ENCODE measurements around the gene GRIA1.
A peak's percentile ranks its signal among the peaks of the same experiment; 100 is the strongest.
"Not testable (repeated sequence)": the region's sequence is repeated elsewhere in the genome, so short reads cannot be mapped to it uniquely, and the experiment has no call there.

GRIA1 gene

DNA sequence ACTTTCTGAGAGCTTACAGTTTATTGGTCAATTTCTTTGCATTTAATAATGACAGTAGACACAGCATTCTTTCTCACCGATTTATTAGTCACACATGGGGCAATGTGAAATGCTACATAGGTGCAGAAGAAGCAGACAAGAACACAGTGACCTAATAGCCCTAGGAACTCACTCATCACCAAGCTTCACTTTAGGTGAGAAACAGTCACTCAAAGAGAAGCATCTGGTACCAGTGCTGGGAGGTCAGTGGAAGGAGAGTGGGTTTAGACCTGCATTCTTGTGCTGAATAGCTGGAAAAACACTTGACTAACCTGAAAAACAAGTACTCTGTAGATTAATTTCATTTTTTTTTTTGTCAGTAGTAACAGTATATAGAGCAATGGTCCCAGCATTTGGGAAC, 179.6 kb downstream of the GRIA1 start:
- no peak for DNase-seq

DNA sequence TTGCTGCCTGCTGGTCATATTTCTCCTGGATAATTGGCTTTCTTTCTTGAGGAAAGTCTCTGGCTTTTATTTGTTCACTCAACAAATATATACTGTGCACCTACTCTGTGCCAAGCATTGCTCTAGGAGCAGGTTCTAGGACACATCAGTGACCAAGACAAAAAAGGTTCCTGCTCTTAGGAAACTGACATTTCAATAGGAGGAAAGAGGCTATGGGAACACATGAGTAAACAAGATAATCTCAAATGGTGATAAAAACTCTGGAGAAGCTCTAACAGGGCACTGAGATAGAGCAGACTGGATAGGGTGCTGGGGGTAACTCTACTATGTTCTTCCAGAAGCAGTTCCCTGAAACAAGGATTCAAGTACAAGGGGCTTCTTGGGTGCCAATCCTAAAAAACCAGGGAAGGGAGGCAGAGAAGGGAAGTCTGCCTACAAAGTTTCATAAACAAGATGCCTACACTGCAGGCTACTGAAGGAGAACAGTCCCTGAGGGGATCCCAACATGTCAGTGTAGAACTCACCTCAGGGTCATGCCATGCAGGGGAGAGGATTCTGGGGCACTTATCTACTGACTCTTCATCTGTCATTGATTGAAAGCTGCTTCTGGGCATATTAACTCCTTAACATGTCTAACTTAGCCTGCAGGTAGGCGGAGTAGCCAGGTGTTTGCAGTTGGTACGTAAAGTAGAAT, 181.3 kb downstream of the GRIA1 start:
- no peak for DNase-seq

DNA sequence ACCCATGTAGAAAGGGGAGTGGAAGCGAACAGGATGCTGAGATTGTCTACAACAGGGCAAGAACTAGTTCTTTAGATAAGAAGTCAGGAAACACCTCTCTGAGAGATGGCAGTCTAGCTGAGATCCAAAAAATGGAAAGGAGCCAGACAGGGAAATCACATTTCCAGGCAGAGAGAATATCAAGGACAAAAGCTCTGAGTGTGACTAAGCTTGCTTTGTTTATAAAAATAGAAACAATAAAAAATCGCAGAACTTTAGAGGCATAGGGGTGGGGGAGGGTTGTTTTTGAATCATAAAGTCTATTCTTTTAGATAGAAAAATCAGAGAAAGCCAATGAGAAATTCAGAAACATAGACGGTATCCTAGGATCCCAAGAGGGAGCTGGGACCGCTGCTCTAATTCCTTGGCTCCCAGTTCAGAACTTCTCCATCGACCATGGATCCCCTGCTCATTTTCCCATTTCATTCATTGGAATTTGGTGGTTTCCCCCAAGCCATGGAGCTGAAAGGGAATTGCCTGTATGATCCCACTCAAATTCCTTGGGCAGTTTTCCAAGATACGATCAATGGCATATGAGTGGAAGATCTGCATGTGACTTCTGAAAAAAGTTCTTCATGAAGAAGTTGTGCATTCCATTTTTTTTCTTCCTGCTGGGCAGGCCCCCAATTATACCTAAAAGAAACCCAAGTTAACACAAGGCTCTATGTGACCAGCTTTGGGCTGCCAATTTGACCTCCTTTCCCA, 182.0 kb downstream of the GRIA1 start:
- DNase-seq = no peak

DNA sequence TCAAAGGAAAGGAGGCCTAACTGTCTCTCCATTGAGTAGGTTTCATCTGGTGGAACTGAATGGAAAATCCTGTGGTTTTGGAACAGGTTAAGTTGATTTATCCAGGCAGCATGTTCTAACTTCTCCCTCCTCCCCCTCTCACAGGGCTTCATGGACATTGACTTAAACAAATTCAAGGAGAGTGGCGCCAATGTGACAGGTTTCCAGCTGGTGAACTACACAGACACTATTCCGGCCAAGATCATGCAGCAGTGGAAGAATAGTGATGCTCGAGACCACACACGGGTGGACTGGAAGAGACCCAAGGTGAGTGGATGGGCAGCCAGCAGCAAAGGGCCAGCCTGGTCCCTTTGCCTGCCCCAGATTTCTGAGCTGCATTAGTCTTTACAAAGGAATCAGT, 183.9 kb downstream of the GRIA1 start:
- no peak for DNase-seq

DNA sequence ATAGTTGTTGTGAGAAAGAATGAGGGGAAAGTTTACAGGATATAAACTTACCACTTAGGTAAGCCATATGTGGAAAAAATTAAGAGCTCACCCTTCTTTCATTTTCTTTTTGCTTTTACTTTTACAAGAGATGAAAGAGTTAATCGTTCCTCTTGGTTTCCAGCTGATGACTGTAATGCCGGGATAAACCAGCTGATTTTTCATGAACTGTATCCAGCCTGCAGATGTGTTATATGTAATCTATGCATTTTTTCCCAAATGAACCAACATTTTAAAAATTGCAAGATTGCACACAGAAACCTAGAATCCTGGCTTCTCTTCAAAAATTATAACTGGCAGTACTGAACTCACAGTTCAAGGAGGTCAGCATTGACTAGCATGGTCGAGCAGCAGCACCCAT, 185.9 kb downstream of the GRIA1 start:
- no peak for DNase-seq

DNA sequence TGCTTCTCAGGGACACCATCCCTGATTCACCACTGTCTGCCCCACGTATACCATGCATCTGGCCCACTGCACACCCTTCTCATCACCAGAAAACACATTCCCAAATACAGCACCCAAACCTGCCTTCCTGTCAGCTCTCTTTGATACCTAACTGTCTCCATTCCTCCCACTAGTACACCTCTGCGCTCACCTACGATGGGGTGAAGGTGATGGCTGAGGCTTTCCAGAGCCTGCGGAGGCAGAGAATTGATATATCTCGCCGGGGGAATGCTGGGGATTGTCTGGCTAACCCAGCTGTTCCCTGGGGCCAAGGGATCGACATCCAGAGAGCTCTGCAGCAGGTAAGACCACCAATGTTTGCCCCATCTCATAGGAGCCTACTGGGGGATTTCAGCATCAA, 186.4 kb downstream of the GRIA1 start:
- DNase-seq = no peak

DNA sequence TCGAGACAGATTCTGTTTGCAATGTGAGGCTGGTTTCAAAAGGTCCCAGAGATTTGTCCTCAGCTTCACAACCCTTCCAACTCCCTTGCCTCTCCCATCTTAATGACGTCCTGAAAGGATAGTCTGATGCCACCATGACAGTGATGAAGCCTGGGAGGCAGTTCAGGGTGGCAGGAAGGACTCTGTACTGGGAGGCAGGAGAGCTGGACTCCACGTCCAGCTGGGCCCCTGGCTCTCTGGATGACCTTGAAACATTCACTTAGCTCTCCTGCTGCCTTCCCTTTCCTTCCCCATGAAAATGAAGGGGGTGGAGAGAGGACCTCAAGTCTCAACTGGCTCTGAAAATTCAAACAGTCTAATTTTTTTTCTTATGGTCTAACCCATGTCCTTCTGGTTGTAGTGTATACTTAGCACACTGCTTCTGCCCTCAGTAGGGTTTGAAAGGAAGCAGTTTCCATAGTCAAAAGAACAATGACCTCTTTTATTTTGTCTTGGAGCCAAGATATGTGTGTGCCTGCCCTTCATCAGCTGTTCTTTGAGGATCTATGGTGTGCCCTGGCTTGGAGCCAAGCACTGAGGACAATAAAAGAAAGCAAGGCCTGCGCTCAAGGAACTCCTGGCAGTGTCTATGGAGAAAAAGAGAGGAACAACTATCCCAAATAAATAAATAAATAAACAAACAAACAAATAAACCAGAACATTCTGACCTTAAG, 188.3 kb downstream of the GRIA1 start:
- DNase-seq = no peak

DNA sequence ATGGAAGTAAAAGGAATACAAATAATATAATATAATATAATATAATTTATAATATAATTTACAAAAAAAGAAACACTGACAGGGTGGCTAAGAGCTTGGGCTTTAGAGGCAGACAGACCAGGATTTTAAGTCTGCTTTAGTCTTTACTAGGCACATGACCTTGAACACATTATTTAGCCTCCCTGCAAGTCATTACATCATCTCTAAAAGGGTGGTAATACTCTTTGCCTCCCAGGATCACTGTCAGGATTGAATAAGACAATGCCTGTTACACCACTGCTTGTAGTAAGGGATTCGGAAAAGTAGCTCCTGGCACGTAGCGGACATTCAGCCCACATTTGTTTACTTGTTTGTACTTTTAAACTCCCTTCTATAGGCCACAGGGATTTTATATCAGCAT, 199.8 kb downstream of the GRIA1 start:
- no peak for DNase-seq

DNA sequence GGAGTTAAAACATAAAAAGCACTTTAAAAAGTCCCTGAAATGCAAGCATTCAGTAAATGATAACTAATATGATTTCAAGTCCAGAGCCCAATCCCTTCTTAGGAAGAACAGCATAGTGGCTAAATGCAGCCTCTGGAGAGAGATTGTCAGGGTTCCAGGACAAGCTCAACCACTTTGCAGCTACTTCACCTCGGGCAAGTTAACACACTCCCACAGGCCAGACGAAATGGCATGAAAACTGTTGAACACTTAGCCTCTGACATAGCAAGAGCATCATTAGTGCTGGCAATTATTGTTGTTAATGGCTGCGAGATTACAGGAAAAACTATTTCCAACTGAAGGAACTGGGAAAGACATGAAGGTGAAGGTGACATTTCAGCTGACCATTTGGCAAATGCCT, 205.8 kb downstream of the GRIA1 start:
- no peak for DNase-seq

DNA sequence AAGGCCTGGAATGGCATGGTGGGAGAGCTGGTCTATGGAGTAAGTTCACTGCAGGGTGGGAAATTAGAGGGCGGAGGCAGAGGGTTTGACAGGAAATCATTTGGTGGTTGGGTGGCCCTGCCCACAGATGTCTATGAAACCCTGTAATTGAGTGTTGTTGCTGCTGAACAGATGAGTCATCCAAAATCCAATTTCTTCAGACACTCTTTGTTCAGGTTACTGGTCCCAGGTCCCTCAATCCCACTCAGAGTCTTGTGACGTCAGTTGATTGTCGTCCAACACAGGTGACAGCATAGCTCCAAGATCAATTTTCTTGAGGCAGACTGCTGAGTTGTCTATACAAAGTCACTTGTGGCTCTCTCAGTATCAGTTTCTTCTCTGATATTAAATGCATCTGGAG, 208.6 kb downstream of the GRIA1 start:
- DNase-seq = no peak

DNA sequence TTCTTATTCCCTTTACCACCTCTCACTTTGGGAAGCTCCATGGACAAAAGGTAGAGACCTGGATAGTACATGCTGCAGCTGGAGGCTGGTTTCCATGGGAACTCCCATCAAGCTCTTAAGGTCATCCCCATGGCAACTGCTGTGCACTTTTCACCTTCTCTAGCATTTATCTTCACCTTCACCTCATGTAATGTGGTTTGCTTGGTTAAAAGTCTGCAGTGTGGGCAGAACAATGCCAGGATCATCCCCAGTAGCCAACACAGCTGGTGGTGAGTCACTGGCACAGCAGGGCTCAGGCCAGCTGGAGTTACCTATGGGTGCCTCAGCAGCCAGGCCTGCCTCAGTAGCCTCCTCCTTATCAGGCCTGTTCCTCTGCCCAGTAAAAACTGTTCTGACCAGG, 210.5 kb downstream of the GRIA1 start:
- DNase-seq = no peak

DNA sequence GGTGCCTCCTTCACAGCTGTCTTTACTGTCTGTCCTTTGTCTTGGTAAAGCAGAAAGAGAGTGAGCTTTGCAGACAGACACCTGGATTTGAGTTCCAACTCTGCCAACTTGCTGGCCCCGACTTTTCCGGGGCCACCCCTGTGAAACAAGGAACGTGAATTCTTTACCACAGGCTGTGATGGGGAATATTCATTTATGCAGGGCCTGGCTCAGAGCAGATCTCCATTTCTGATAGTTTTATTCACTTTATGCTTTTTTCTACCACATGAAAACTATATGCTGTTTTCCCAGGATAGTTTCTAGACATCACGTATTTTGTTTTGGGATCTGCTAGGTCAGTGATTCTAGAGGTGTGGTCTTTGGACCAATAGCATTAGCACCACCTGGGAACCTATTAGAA, 211.8 kb downstream of the GRIA1 start:
- no peak for DNase-seq

DNA sequence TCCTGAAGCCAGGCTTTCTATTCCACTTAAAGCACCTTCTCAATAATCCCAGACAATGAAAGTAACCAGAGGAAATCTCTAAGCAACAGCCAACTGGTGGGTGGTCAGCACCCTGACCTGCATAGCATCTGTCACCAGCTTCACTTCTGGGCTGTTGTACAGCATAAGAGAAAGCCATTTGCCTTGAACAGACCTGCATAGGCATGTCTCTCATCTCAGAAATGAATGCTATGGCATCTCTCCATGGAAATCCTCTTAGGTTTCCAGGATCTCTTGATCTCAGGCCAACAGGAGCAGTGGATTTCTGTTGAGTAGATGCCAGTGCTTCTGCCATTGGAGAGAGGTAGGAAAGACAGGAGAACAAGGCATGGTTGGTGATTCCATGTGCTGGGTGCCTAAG, 213.6 kb downstream of the GRIA1 start:
- no peak for DNase-seq

DNA sequence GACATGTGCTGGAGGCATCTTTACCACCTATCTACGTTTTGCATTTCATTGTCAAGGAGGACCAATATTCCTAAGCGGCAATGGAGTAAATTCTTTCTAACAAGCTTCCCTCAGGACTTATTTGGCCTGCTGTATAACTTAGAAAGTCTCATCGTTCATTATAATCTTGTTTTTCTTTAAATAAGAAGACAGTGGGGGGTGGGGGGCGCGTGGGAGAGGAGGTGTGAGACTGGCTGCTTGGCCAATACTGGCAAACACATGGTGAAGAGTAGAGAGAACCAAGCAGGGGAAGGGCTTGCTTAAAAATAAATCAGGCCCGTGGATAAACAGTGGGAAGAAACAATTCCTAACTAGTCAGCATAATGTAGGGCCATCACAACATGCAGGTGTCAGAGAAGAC, 217.2 kb downstream of the GRIA1 start:
- no peak for DNase-seq

DNA sequence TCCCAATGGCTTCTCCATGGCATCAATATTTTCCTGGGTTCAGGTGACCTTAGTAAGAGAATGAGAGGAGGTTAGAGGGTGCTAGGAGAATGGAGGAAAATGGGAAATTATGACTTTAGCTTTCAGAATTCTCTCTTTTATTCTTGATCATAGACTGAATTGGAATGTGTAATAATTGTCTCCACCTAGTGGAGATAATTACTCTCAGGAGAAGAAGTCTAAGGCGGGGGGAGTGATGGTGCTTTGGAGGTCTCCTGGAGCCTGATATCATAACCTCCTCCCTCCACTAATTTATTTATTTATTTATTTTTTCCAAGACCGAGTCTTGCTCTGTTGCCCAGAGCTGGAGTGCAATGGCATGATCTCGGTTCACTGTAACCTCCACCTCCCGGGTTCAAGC, 221.3 kb downstream of the GRIA1 start:
- DNase-seq = peak; percentile 2

DNA sequence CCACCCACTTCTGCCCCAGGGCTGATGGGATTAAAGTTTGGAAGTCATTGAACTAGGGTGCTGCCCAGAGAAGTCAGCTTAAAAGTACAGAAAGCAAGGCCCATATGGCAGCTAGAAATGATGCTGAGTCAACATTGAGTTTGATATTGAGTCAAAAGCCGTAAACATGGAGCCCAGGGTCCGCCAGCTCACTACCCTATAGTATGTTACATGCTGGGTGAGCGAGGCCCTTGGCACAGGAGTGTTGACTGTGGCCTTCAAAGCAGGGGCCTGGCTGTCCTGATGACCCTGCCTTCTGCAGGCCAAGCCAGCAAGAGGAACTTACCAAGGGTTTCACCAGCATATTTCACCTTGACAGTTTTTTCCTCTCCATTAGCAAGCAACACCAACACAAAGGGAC, 222.5 kb downstream of the GRIA1 start:
- DNase-seq = no peak

DNA sequence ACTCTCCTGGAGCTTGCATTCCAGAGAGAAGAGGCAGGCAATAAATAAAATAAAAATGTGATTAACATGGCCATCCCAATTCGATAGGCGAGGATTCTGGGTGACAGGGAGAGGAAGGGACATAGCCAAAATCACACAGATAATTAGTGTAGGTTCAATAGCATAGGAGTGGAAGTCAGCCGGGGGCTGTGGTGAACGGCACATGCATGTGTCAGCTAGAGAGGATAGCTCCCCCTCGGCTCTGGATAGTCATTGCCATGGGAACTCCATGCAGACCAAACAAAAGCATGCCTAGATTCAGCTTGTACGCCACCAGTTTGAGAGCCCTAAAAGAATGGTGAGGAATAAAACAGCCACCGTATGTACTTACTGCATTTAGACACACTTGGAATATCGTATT, 223.5 kb downstream of the GRIA1 start:
- DNase-seq = no peak

DNA sequence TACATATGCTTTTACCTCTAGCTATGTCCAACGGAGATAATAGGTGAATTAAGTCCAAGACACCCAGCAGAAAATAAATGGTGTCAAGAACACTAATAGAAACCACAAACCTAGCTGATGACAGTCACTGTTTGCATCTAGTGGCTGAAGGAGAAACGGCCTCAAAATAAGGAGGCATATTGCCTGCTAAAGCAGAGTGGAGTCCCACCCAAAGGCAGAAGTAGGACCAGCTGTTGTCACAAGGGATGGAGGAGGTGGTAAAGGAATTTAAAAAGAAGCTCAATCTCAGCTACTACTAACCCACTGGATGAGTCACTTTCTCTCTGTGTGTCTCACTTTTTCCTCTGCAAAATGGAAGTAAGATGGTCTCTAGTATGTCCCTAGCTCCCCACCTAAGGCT, 224.3 kb downstream of the GRIA1 start:
- no peak for DNase-seq

DNA sequence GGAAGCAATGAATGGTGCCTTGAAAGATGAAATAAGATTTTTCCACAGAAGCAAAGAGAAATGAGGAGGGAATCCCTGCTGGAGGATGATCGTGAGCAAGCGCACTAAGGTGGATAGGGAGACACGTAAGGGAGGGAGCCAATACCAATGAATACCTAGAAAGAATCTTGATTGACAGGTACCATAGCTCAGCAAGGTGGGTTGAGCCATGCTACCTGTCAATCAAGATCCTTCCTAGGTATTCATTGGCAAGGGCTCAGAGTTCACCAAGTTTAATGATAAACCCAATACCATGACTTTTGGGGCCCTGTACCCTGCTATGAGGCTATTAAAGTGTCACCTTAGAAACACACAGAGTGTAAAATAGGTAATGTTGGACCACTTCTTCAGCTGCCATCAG, 226.8 kb downstream of the GRIA1 start:
- no peak for DNase-seq

DNA sequence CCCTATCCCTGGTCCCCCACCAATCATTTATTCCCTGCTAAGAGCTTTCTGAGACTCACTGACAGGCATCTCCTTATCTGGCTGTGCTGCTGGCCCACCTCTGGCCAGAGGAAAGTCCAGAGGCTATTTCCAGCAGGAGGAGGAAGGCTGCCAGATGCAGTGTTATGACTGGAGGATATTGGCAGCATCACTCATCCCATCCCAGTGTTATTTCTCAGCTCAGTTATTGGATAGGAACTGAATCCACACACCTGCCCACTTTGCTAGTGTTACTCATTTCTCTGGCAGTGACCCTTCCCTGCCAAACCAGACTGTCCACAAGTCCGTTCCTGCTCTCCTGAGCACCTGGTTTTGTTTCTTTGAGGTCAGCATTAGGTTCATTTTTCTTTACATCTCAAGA, 228.2 kb downstream of the GRIA1 start:
- DNase-seq = no peak

DNA sequence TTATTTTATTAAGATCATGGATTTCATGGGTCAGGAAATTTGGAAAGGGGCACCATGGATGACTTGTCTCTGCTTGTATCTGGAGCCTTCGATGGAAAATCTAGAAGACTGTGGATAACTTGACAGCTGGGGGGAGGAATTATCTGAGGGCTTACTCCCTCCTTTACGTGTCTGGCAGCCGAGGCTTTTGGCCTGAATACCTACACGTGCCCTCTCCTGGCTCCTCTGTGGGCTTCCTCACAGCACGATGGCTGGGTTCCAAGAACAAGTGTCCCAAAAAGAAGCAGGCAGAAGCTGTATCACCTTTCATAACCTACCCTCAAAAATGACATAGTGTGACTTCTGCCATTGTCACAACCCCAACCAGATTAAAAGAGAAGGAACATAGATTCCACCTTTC, 228.9 kb downstream of the GRIA1 start:
- no peak for DNase-seq

DNA sequence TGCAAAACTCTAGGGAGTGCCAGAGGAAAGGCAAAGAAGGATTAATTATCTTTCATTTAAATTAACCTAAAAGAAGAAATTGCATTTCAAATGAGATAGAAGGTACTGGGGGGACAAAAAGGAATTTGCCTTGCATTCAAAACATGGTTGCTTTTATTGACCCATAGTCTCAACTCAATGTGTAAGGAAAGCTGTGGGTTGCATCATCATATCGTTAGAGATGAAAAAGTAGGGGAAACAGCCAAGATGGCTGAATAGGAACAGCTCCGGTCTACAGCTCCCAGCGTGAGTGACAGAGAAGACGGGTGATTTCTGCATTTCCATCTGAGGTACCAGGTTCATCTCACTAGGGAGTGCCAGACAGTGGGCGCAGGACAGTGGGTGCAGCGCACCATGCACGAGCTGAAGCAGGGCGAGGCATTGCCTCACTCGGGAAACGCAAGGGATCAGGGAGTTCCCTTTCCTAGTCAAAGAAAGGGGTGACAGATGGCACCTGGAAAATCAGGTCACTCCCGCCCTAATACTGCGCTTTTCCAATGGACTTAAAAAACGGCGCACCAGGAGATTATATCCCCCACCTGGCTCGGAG, 232.6 kb downstream of the GRIA1 start:
- not testable (repeated sequence) for DNase-seq

DNA sequence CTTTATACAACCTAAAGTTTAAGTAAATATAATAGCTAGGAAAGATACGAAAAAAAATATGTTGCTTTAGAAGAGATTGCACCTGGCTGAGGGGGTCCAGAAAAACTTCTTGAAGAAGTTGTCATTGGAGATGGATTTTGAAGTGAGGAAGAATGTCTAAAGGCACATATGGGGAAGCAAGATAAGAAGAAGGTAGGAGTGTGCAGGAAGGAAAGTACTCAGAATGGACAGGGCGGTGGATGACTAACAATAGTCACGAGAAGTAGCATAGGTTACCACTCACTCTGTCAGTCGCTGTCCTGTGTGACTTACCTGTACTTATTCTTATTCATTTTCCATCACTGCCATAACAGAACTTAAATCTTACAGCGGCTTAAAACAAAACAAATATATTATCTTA, 251.6 kb downstream of the GRIA1 start:
- no peak for DNase-seq

DNA sequence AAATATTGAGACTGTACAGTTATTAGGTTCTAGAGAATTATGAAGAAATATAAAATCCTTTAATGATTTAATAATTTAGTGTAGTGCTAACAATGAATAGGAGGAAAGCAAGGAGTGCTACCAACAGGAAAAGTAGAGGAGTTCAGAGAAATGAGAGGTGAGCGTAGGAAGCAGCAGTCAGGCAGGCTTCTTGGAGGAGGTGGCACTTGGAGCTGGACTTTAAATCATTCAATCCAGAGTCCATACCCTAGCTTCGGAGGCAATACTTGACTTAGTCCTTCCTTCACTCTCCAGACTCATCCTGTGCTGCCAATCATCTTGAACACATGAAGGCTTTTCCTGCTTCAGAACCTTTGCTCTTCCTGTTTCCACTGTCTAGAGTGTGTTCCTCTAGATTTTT, 254.3 kb downstream of the GRIA1 start:
- no peak for DNase-seq
